ENCODE measurements around the gene PRDM10.
A peak's percentile ranks its signal among the peaks of the same experiment; 100 is the strongest.

The PRDM10 gene

DNA sequence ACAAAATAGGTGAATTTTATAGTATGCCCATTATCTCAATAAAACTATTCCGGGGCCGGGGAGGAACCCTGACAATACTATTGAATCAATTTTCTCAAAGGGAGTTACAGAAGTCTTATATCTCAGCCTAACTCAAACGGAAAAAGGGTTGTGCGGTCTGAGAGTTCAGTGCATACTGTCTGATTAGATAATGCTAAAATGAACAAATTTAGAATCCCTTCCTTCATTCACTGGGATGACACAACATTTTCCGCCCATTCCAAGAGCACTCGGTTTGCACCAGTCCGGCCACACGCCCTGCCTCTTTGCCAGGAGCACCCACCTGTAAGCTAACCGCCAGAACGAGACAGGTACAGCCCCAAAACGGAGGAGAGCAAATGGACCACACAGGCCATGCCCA is 57.3 kb downstream of the PRDM10 start:
- no peak for DNase-seq (ENCODE audit: low spot score)

DNA sequence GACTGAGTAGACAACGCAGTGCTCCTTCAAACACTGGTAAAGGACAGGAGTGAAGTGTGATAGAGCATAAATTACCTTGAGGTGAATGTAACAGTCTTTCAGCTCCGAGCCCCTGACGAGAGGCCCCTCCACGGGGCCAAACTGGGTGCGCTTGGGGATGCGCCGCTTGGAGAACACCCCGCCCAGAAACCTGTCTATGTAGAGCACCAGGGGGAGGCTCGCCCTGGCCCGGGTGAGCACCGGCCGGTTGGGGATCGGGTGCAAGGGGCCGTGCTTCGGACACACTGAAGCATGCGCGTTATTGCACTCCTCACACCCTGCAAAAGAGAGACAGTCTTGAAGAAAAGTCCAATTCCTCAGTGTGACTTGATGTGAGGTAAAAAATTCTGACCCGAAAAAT is 57.9 kb downstream of the PRDM10 start:
- DNase-seq (ENCODE audit: low spot score) = no peak

DNA sequence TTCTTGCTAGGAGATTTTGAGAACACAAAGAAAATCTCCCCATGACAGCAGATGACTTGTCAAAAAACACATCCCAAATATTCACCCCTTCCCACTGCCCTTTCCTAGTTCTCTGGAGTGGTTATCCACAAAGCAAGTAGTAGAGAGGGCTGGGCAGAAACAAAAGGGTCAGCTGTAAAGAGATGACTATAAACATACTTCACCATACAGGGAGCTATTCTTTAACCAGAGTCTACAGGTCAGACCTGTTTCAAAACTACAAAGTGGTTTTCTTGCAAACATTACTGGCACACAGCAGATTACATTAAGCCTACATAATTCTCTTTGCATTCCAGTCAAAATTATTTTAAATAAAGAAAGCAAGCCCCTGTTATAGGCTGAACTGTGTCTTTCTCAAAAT is 59.6 kb downstream of the PRDM10 start:
- no peak for DNase-seq (ENCODE audit: low spot score)

DNA sequence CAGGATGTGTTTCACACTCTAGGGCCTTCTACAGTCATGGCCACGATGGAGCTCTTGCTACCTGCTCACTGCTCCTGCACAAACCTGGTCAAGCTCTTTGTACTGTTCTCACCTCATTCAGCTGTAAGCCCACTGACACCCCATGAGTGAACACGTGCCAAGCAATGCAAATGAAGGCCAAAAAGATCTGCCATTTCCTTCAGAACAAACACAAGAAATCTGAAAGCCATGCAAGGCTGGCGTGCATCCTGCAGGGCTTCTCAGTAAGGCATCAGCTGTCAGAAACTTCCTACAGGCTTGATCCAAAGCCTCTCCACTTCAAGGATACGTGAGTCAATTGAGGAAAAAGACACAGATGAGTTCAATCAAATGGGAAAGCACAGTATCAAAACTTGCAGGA is 63.1 kb downstream of the PRDM10 start:
- DNase-seq (ENCODE audit: low spot score) = no peak

DNA sequence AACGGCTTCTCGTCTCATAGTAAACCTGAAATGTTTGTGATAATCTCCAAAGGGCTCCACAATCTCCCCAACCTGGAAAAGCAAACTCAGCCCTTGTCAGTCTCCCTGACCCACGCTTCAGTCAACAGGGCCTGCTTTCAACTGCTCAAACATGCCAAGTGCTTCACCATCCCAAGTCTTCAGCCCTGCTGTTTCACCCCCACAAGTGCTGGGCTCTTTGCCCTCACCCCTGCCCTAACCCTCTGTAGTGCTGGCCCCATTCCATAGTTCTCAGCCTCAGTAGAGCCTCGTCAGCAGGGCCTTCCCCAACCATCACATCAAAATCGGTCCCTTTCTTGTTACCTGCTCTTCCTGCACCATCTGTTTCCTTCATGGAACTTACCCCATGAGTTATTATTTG is 63.9 kb downstream of the PRDM10 start:
- no peak for DNase-seq (ENCODE audit: low spot score)

DNA sequence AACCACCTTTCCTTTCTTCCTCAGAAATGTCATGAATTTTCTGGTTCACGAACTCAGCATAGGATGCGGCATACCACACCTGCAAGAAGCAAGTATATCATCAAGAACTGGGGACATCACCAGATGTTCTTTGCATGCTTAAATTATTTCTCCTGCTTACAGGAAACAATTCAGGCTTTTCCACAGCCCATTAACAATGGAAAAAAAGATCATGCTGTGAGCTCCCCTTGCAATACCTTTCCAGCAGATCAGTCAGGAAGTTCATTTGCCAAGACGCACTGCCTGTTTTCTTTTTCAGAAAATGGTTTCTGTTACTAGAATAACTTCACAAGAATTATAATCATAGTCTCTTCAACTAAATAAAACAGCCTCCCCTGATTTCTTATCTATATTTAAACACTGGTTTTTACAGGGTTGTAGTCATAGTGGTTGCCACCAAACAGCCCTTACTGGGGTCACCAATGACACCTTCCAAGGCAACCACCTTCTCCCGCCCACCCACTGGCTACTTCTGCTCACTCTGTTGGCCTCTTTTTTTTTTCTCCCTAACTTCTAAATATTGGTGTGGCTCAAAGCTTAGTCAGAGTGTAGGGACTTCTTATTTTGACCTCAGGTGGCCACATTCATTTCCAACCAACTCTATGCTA is 64.9 kb downstream of the PRDM10 start:
- no peak for DNase-seq (ENCODE audit: low spot score)

DNA sequence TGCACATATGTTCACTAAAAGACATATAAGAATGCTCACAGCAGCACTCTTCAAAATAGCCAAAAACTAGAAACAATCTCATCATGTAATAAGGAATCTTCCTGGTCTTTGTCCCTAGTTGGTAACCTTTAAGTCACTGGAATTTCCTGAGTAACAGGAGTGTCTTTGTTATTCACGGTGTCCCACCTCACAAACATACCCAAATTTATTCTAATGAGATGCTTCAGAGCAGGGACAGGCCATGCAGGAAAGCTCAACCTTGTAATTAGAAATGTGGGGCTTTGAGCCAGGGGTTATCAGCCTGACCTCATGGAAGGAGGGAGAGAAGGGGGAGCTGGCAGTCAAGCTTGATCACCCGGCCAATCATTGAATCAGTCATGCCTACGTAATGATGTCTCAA is 66.9 kb downstream of the PRDM10 start:
- DNase-seq (ENCODE audit: low spot score) = no peak

DNA sequence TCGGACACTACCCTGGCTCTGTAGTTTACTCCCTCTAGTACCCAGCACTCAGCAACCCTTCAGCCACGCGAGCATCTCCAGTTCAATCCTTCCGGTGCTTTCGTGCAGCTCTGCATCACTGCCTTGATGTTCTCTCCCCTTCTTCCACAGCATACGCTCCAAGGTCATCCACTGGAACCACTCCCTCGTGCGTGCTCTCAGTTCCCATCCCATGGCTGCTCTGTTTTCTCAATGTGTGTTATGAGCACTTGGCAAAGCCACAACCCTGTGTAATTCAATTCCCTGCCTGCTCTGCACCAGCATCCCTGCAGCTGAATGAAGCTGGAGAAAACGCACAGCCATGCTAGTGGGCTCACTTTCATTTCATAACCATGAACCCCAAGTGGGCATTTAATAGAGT is 68.7 kb downstream of the PRDM10 start:
- DNase-seq (ENCODE audit: low spot score) = no peak

DNA sequence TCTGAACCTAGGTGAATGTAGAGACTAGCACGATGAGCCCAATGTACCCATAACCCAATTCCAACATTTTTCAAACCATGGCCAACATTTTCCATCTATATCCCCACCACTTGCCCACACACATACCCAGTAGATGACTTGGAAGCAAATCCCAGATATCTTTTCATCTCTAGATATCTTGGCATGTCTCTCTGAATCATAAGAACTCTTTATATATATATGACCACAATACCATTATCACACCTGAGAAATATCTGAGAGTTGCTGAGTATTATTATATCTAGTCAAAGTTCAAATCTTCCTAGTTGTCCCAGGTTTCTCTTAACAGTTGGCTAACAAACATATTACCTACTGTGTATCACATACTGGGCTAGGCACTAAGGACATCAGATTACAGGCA is 69.4 kb downstream of the PRDM10 start:
- DNase-seq (ENCODE audit: low spot score) = no peak

DNA sequence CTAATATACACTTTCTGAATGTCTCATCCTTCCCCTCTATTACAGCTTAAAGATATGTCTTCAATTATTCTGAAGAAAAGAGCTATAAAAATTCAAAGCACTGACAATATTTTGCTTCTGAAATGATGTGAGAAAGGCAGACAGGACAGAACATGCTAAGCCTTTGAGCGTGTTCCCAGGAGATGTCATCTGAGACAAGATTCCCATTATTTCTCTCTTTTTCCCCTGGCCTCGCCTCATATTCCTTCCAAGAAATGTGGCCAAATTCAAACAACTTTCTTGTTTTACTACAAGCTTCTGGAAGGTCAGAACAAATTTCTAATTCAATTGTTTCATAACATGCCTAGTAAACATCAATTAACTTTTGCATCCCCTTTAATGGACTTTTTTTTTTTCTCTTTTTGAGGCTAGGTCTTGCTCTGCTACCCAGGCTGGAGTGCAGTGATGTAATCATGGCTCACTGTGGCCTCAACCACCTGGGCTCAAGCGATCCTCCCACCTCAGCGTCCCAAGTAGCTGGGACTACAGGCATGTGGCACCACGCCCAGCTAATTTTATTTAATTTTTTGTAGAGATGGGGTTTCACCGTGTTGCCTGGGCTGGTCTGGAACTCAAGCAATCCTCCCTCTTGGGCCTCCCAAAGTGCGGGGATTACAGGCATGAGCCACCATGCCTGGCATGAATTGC is 70.1 kb downstream of the PRDM10 start:
- no peak for DNase-seq (ENCODE audit: low spot score)

DNA sequence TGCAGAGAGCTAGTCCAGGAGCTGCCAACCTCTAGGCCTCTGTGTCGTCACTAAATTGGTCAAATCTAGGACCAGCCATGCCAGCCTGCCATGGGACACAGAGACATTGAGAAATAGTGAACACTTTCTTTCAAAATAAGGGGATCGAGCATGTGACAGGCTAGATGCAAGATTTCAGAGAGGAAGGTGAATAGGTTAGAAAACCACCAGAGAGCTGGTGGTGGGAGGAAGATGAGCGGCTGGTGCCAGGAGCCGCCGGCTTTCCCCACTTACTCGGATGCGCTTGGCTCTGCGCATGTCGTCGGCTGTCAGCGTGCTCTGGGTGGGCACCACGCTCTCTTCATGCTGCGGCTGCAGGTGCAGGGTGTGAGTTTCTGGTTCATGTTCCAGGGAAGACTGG is 71.9 kb downstream of the PRDM10 start:
- DNase-seq (ENCODE audit: low spot score) = no peak

DNA sequence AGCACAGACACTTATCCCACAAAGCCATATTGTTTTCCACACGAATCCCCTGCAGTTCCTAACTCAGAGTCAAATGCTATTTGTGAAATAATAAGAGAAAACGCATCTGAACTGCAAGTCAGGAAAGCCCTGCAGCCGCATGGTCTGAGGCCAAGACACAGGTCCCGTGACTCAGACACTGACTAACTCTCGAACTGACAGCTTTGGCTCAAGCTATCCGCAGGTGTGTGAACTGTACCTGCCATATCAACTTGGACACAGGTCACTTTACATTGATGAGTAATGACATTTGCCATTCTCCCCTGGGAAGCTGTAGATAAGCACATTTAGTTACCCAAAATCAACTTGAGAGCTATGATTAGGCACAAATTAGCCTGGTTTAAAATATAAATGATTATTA is 72.3 kb downstream of the PRDM10 start:
- DNase-seq (ENCODE audit: low spot score) = no peak

DNA sequence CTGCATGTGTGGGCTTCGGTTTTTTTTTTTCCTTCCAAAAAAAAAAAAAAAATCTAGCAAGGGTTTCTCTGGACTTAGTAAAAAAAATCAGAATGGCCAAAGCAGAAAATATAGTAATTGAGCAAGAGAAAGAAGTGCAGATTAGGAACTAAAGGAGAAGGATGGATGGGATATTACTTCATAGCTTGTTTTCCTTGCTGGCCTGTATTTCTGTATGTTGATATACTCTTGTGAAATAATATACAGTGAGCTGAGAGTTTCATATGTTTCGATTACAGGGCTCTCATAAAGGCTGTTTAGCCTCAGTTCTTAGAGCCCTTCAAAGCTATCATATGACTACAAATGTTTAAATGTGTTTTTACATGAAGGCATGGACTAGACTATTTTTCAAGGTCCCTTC is 72.9 kb downstream of the PRDM10 start:
- DNase-seq (ENCODE audit: low spot score) = no peak

DNA sequence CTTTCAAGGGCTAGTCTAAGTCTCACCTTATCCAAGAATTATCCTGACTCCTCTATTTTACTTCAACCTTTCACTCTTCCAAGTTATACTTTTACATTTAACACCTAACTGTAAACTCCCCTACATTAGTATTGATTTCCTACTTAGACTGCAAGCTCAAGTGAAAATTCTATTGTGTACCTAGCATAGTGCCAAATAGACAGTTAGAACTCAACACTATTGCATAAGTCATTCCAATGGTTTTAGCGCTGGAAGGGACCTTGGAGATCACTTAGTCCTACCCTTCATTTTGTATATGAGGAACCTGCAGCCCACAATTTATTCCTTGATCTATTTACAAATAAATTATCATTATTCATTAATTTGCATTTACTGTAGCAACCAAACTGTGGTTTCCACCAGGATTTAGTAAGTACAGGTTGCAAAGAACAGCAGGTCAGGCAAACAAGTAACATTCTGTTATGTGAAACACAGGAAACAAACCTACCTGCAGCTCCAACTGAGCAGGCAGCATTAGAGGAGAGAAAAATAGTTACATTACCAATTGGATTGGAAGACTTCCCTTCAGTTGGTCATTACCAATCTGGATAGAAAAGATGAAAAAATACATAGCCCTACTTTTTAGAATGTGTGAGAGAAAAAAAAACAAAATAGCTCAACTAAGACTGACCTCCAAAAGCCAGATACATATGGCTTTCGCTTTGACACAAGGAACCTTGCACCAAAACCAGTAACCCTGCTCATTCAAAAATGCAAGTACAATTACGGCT is 73.5 kb downstream of the PRDM10 start:
- no peak for DNase-seq (ENCODE audit: low spot score)

DNA sequence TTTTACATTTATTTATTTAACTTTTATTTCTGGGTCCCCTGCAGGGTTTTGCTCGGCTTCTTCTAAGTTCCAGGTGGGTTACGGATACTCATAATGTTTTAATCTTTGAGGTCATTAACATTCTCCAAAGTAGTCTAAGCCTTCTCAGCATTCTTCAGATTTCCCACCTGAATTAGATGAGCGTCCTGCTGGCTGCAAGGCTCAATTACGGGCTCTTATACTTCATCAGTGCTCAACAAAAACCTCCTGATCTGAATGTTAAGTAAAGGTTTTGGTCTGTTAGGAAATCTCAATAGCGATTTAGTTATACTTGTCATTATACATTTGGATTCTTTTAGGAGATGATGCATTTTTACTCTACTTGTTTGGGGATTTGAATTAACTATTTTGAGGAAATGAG is 80.0 kb downstream of the PRDM10 start:
- no peak for DNase-seq (ENCODE audit: low spot score)

DNA sequence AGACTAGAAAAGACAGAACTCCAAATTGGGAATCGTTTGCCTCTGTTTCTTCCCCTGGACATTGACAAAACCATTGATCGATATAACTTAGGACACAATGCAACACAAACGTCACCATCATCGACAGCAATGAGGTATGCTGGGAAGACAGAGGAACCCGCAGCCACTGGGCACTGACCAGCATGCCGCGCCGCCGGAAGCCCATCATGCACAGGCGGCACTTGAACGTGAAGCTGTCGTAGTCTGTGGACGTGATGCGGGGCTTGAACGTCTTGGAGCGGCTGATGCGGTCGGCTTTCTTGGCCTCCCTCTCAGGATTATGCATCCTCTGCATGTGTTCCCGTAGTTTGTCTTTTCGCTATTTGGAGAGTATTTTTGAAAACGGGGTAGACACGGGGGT is 84.3 kb downstream of the PRDM10 start:
- no peak for DNase-seq (ENCODE audit: low spot score)

DNA sequence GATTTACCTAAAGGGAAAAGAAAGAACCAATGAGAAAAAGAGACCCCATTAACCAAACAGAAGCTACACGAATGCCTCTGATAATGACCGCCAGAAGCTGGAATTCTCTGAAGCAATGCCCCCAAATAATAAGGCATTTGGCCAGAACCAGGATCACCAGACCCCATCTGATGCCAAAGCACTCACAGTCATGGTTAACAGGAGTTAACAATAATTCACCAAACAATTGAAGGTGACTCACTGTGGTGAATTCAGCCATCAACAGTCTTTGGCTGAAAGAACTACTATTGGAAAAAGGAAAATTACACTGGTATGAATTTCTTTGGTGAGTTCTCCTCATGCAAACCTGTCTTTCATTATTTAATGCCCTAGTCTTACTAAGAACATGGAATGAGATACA is 85.4 kb downstream of the PRDM10 start:
- no peak for DNase-seq (ENCODE audit: low spot score)

DNA sequence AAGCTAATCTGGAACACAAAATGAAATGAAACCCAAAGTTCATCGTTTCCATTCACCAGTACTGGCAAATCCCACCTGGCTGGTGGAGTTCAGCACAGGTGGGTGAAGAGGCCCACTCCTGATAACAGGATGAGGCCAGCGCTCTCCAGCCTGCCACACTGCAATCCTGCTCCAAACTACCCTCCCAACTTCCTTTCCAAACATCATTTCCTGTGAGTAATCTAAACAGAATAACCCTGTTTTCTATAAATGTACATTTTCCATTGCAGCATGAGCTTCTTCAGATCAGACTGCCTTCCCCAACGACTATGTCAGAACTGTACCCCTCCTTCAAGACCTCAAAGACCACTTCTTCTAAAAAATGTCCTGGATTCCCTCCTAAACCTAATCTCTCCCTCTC is 91.3 kb downstream of the PRDM10 start:
- no peak for DNase-seq (ENCODE audit: low spot score)

DNA sequence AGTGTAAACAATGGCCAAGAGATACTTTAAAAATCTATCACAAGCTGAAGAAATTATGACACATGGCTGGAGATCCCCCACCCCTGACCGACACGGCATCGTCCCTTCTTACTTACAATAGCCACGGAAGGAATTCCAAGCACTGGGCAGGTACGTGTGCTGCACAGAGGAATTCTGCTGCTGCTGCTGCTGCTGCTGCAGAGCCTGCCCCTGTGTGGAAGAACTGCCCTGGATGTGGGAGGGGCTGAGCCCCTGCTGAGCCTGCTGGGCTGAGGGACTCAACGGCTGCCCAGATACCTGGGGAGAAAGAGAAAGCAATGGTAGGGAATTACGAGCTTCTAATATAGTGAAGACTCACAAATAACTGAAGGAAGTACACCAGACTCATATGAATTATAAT is 92.3 kb downstream of the PRDM10 start:
- no peak for DNase-seq (ENCODE audit: low spot score)

DNA sequence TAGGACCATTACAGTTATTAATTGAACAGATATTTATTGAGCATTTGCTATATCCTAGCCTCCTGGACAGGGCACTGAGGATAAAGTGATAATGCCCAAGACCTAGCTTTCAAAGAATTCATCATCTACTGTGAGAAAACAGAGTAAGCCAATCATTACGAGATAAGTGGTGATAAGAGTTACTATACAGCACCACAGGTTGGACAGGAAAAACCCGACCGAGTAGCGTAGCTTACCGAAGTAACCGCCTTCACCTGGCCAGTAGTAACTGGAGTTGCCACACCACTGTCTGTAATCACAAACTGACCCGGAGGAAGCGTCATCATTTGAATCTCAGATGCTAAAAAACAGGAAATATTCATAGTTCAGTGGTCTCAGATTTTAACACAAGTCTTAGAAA is 97.2 kb downstream of the PRDM10 start:
- no peak for DNase-seq (ENCODE audit: low spot score)

DNA sequence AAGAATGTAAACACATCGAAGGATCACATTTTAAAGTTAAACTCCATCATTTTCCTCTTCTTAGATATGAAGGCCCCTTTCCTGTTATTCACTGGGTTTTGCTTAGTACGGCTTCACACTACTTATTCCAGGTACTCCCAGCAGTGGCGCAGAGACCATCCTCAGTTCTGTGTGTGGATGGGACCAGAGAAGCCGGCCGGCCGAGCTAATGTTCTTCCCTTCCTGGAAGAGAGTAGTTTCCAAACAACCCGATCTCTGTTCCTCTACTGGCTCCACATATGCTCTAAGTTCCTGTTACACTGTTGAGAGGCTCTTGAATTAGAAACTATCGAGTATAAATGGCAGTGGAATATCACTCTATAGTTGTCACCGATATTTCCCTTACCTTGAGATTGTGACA is 106.6 kb downstream of the PRDM10 start:
- DNase-seq (ENCODE audit: low spot score) = no peak

DNA sequence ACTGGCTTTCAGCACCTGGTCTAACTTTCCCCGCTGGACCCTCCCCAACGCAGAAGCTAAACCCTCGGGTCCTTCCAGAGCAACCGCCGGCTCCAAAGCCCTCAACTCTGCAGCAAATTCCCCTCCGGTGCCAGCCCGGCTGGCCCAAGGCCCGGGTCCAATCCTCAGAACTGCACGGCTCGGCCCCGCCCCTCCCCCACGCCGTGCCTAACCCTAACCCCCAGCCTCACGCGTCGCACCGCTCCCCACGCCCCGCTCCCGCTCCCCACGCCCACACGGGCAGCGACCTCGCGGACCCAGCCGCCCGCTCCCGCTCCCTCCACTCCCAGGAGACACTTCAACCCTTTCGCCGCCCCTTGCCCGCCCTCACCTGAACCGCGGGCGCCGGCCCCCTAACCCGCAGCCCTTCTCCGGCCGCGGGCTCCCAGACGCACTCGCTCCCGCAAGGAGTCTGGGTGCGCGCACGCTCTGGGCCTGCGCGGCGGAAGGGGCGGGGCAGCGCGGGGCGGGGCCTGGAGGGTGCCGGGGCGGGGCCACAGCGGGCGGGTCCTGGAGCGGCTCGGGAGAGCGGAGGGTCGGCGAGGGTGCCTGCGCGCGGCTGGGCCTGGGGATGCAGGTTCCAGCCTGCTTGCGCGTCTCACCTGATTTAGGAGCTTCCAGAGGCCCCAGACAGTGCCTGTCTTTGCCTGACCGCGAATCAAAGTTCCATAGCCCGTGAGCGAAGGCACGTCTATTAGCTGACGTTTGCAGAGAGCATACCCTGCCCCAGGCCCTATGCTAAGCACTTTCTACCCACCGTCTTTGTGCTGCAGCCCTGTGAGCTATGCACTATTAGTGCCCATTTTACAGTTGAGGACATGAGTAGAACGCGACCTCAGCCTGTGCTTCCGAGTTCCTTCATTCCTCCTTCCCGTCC is 107.3 kb downstream of the PRDM10 start, which contains the start of gene NFRKB:
NFRKB (minus strand) TSS at position 453 of the 916 bp plus-strand sequence. CDS start 2,729 bp downstream, outside the sequence.
- DNase-seq (ENCODE audit: low spot score) = peak; percentile 99
